Measurements from ENCODE around the gene SHISAL1. TPM values are rescaled to one million over a fixed set of nuclear protein-coding genes. Genes with fewer than 3 reads are reported as not detected.
A peak's percentile ranks its signal among the peaks of the same experiment; 100 is the strongest.

SHISAL1 gene
- total RNA-seq, 2 donors from 2014 or later: 0.27 to 8.6 TPM

- intact Hi-C loops (cut with DNase I, micrococcal nuclease): no loop called here
- peak; percentile 74 for ATAC-seq
- no peak for DNase-seq
Measured at GRCh38 chr22:44289414-44290171, 23.2 kb downstream of the SHISAL1 start.

GRCh38 chr22:44288913-44289312, 23.8 kb downstream of the SHISAL1 start:
- peak; percentile 73 for ATAC-seq
- no peak for DNase-seq
- intact Hi-C loops (cut with DNase I, micrococcal nuclease): no loop called here

- intact Hi-C loops (cut with DNase I, micrococcal nuclease): no loop called here
- DNase-seq (no peak), ATAC-seq (no peak)
Measured at GRCh38 chr22:44287741-44288140, 25.0 kb downstream of the SHISAL1 start.

- no peak for ATAC-seq
- no peak for DNase-seq
- intact Hi-C loops (cut with DNase I, micrococcal nuclease): no loop called here
Measured at GRCh38 chr22:44287121-44287693, 25.5 kb downstream of the SHISAL1 start.

DNA sequence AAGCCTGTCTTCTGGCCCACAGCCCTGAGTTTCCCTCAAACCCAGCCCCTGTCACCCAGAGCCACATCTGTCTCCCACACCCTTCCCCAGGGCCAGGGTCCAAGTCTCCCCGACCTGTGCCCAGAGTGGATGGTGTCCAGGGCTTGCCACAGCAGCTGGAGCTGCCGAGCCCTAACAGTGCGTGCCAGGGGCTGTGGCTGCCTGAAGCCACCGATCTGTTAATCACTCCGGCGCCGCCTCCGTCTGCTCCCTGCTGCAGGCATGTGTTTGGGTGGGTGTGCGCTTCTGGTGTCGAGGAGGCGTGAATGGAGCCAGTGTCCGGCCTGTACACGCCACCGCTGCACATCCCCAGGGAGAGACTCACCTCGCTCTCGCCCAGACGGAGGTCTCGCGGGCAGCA, 26.1 kb downstream of the SHISAL1 start:
- intact Hi-C loops (cut with DNase I, micrococcal nuclease): no loop called here
- ATAC-seq (no peak), DNase-seq (no peak)

DNA sequence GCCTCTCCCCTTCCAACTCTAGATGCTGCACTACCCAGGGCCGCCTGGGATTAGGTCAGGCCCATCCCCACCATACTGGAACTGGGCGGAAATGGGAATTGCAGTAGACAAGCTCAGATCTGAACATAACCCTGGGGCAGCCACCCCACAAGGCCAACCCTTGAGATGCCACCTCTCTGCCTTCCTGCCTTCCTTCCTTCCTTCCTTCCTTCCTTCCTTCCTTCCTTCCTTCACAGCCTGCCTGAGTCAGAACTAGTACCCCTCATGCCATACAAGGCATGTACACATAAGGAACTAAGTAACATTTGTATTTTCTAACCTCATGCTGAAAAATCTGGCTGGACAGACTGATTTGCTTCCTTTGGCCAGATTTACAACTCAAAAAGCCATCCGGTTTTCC, 28.0 kb downstream of the SHISAL1 start:
- DNase-seq: no peak
- ATAC-seq: no peak
- intact Hi-C loops (cut with DNase I, micrococcal nuclease): no loop called here

DNA sequence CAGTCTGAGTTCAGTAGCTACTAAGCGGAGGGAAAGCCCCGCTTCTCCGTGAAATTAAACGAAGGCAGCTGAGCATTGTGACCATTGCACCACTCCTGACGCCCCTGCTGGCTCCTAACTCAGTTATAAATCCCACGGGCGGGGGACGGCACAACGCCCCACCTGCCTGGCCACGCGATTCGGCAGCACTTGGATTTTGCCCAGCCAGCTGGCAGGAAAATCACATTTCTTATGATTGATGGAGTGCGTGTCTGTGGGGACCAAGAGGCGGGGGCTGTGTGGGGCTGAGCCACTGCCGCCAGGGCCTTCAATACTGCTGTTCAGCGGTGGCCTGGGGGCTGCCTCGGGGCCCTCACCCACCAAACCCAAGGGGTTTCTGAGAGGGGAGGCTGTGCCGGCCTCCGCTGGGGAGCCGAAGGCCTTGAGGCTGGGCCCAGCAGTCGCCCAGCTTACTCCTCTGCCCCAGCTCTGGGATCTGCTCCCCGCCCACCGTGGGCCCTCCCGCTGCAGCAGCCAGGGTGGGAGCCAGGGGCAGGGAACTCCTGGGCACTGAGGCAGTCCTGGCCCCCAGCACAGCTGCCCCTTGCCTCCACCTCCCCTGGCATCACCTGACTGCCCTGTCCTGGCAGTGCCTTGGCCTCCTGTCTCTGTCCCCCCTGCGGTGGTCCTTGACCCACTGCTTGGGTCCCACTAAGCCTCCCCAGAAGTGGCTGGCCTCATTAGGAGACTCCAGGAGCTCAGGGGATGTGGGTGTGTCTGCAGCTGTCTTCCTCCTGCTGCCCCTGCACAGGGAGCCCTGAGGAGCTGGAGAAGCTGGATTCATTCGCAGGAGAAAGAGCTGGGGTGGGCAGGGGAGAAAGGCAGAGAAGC, 30.7 kb downstream of the SHISAL1 start:
- ATAC-seq (no peak), DNase-seq (no peak)
- intact Hi-C loops (cut with DNase I, micrococcal nuclease): no loop called here

DNA sequence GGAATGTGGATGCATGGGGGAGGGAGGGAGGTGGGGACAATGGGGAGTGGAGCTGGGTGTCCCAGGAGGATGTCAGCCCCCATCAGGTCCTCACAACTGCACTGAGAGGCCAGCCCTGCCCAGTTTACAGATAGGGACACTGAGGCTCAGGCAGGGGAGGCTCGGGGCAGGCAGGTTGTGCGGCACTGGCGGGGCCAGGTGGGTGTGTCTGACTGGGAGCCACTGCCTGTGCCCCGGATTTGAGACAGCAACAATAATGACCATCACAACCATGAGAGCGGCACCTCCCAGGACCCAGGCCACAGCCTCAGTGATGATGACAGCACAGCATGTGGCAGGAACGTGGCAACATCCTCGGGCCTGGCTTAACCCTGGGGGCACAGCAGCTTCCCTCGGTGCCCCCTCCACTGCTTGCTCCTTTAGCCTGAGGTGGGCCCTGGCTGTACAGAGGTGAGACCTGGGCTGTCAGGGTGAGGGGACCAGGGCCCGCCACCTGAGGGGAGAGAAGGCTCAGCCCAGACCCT, 32.0 kb downstream of the SHISAL1 start:
- ATAC-seq (no peak), DNase-seq (no peak)
- intact Hi-C loops (cut with DNase I, micrococcal nuclease): no loop called here

DNA sequence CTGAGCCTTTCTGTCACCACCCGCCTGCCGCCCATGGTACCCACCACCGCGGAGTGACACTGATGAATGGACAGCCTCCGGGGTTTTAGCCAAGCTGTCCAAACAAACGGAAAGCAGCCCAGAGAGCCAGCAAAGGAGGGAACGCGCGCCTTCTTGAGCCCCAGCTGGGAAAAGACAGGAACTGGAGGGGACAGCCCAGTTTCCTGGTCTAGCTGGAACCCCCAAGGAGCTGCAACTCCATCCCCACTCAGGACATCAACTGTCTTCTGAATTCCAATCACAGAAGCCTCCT, 33.7 kb downstream of the SHISAL1 start:
- no peak for DNase-seq
- no peak for ATAC-seq
- intact Hi-C loops (cut with DNase I, micrococcal nuclease): no loop called here

DNA sequence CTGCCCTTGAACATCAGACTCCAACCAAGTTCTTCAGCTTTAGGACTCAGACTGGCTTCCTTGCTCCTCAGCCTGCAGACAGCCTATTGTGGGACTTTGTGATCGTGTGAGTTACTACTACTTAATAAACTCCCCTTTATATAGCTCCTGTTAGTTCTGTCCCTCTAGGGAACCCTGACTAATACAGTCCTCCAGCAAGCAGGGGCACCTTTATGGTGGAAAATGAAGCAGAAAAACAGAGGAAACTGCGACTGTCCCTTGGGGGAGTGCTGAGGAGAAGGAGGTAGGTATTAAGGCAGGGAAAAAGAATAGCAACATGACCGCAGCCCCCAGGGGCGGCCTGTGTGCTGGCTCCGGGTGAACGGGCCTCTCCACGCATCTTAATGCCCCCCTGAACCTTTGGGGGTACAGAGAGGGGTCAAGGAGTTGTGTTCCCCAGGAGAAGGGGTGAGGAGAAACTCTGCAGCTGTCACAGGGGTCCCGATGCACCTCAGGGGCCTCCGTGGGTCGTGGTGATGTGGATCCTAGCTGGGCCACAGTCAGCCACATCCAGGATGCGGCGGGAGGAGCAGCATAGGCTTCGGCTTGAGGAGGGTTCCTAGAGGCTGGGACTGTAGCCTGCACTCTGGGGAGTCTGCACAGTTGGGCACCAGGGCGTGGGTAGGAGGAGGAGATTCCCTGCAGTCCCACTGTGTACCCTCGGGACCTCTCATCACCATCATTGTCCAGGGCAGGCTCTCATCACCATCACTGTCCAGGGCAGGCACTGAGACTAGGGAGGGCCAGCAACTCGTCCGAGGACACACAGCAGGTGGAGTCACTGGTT, 34.3 kb downstream of the SHISAL1 start:
- intact Hi-C loops (cut with DNase I, micrococcal nuclease): no loop called here
- no peak for DNase-seq
- ATAC-seq: no peak

GRCh38 chr22:44277386-44278135, 35.2 kb downstream of the SHISAL1 start:
- ATAC-seq (no peak), DNase-seq (no peak)
- intact Hi-C loops (cut with DNase I, micrococcal nuclease): no loop called here

DNA sequence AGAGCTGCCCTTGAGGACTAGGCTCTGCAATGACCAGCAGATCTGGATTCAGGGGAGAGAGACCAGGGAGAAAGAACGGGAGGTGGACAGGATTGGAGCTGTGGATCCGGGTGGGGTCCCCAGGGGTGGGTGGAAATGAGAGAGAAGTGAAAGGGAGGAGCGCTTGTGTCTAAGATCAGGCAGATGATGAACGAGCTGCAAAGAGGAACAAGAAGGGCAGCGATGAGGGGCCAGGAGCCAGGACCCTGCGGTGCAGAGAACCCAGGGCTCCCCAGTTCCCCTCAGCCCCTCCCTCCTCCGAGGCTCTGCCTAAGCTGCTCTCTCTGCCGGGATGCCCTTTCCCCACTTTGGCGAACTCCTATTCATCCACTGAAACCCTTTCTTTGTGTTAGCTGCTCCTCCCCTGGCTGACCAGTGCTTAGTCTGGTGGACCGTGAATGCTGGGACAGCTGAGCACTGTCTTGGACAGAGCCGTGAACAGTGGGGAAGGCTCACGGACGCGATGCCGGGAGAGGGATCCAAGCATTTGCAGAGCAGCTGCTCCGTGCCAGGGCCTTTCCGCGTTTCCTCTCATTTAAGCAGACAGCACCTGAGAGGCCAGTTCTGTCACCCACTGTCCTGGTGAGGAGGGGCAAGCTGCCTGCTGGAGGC, 35.9 kb downstream of the SHISAL1 start:
- intact Hi-C loops (cut with DNase I, micrococcal nuclease): no loop called here
- DNase-seq (no peak), ATAC-seq (no peak)

DNA sequence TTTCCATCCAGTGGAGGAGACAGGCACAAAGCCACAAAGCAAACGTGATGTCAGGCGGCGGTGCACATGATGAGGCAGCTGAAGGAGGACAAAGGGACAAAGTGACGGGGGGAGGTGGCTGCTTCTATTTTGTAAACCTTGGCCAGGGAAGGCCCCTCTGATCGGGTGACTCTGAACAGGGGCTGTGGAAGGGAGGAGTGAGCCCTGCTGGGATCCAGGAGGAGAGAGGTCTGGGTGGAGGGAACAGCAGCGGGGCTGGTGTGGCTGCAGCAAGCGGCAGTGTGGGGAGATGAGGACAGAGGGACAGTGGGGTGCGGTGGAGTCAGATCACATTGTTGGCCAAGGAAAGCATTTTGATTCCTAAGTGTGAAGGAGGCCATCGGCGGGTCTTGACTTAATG, 36.7 kb downstream of the SHISAL1 start:
- DNase-seq (no peak), ATAC-seq (no peak)
- intact Hi-C loops (cut with DNase I, micrococcal nuclease): no loop called here

- intact Hi-C loops (cut with DNase I, micrococcal nuclease): no loop called here
- no peak for ATAC-seq
- DNase-seq: no peak
Measured at GRCh38 chr22:44275631-44275995, 37.1 kb downstream of the SHISAL1 start.

- intact Hi-C loops (cut with DNase I, micrococcal nuclease): no loop called here
- ATAC-seq (no peak), DNase-seq (no peak)
Measured at GRCh38 chr22:44274918-44275630, 37.7 kb downstream of the SHISAL1 start.

GRCh38 chr22:44273175-44273574, 39.6 kb downstream of the SHISAL1 start:
- no peak for DNase-seq
- intact Hi-C loops (cut with DNase I, micrococcal nuclease): no loop called here
- no peak for ATAC-seq

GRCh38 chr22:44272401-44272771, 40.4 kb downstream of the SHISAL1 start:
- no peak for ATAC-seq
- intact Hi-C loops (cut with DNase I, micrococcal nuclease): no loop called here
- DNase-seq: no peak
